ENCODE measurements around the gene NIM1K. TPM values are rescaled to one million over a fixed set of nuclear protein-coding genes. Genes with fewer than 3 reads are reported as not detected.
"Not testable (repeated sequence)": the region's sequence is repeated elsewhere in the genome, so short reads cannot be mapped to it uniquely, and the experiment has no call there.

NIM1K gene
- total RNA-seq, 1 donor from 2014 or later, result not detected

- ATAC-seq, result no peak
Observed at GRCh38 chr5:43314724-43315123, 122.7 kb downstream of the NIM1K start.

GRCh38 chr5:43315263-43315662 is 123.2 kb downstream of the NIM1K start:
- ATAC-seq, result peak; percentile 51

- ATAC-seq, result no peak
Observed at GRCh38 chr5:43315682-43316081, 123.7 kb downstream of the NIM1K start.

- ATAC-seq, result no peak
Observed at GRCh38 chr5:43316421-43316820, 124.4 kb downstream of the NIM1K start.

- ATAC-seq, result no peak
Observed at GRCh38 chr5:43320846-43321245, 128.8 kb downstream of the NIM1K start.

- ATAC-seq, result not testable (repeated sequence)
Observed at GRCh38 chr5:43323488-43323887, 131.5 kb downstream of the NIM1K start.

GRCh38 chr5:43325624-43326023 is 133.6 kb downstream of the NIM1K start:
- not testable (repeated sequence) for ATAC-seq

Other genes with a start within 250 kb of the NIM1K start
- 1.8 TPM for gene ANXA2R, start 151.9 kb upstream of the NIM1K start, total RNA-seq
- 19.5 TPM for gene ZNF131, start 71.3 kb upstream of the NIM1K start, total RNA-seq
- gene HMGCS1, start 121.2 kb downstream of the NIM1K start, total RNA-seq, result 307 TPM
- 7.0 TPM for gene CCL28, start 220.2 kb downstream of the NIM1K start, total RNA-seq

Measured in esophagus mucosa (tissue), 1 donor.